H54 (cell line): ENCODE measurements around the gene CD4.

Source experiments
- DNase-seq: peaks from one replicate; pipeline ENCODE4 v3.0.0; 2011; ENCODE audit warnings: low spot score, mixed read lengths; ENCODE audit not compliant: insufficient read length
- FAIRE-seq: peaks from 3 replicates; lab custom pipeline; 2011; peaks lifted over from hg19 to GRCh38; lab: Jason Lieb, UNC
- POLR2A ChIP-seq: IDR thresholded peaks from 2 replicates; pipeline ENCODE4 v1.6.1; 2011; ENCODE audit warnings: low read depth, mild to moderate bottlenecking, low read length

Gene CD4

DNA sequence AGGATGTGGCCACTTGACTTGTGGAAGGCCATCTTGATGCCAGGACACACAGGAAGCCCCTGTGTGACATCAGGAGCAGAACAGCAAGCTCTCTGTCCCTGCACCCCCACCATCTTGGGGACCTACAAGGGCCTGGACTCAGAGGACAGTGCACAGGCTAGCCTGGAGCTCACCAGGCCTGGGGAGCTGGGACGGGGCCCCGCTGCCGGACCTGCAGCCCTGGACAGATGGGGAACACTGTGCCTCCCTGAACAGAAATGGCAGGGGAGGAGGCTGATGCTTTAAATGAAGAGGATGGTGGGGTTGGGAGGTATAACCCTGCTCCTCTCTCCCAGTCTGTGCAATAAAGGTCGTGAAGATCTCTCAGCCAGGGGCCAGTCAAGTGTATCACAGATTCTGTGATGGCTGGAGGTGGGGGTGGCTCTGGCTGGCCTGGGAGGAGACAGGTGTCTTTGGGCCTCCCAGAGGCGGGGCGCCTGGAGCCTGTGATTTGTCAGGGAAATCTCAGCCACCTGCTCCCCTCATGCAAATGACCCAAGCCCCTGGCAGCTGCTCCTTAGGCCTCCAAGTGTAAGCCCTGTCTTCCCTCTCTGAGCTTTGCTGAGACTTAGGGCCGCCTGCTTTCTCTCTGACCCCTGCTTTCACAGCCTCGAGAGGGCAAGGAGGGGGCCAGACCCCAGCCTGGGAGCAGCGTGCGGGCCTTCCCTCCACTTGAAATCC lies 50.3 kb downstream of the CD4 start:
- no peak for DNase-seq
- no peak for TF ChIP-seq POLR2A
- no peak for FAIRE-seq

DNA sequence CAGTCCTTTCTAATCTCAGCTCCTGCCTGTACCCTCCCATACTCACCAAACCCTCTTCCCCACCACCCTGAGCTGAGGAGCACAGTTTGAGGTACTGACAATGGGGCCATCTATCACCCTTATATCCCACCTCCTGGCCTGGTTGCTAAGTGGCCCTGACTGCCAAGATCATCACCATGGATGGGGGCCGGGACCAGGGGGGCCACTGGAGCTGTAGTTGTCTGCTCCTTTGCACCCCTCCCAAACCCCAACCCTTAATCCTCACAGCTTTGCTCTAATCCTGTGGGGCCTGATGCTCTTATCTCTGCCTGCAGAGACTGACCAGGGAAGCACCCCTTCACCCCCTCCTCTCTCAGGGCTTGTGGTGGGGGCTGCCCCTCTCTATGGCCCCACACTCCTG lies 51.0 kb downstream of the CD4 start:
- DNase-seq = no peak
- no peak for TF ChIP-seq POLR2A
- FAIRE-seq = no peak

GRCh38 chr12:6840761-6841515 lies 51.6 kb downstream of the CD4 start, which contains the start of gene GNB3:
Gene GNB3 (plus strand): TSS chr12:6840925. CDS start chr12:6841288, 363 bp downstream.
- TF ChIP-seq POLR2A = no peak
- no peak for FAIRE-seq
- DNase-seq = no peak

DNA sequence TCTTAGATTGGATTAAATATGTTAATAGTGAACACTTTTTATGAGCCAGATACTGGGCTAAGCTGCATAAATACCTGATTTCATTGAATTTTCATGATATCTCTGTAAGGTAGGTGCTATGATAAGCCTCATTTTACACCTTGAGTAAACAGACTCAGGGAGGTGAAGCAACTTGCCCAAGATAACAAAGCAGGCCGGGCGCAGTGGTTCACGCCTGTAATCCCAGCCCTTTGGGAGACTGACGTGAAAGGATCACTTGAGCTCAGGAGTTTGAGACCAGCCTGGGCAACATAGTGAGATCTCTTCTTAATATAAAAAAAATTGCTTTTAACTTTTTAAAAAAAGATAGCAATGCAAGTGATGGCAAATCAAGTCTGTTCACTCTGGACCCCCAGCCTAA lies 52.7 kb downstream of the CD4 start:
- FAIRE-seq (no peak), DNase-seq (no peak)
- TF ChIP-seq POLR2A = no peak

DNA sequence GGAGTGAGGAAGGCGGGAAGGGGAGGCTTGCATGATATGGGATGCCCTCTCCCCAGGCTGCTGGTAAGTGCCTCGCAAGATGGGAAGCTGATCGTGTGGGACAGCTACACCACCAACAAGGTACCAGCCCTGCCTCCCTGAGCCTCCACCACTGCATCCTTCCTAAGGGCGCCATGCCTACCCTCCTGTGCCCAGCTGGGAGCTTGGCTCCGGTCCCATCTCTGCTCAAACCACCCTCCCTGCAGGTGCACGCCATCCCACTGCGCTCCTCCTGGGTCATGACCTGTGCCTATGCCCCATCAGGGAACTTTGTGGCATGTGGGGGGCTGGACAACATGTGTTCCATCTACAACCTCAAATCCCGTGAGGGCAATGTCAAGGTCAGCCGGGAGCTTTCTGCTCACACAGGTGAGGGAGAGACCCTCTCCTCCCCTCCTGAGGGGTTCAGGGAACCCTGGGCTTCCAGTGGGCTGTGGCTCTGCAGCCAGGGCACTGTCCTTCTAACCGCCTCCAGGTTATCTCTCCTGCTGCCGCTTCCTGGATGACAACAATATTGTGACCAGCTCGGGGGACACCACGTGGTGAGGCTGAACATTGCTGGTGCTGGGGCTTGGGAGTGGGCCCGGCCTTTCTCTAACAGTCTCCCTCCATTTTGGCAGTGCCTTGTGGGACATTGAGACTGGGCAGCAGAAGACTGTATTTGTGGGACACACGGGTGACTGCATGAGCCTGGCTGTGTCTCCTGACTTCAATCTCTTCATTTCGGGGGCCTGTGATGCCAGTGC lies 54.0 kb downstream of the CD4 start:
- FAIRE-seq (no peak), DNase-seq (no peak)
- TF ChIP-seq POLR2A = no peak

- no peak for DNase-seq
- no peak for TF ChIP-seq POLR2A
- FAIRE-seq = no peak
Observed at GRCh38 chr12:6845395-6845794, 56.1 kb downstream of the CD4 start.

DNA sequence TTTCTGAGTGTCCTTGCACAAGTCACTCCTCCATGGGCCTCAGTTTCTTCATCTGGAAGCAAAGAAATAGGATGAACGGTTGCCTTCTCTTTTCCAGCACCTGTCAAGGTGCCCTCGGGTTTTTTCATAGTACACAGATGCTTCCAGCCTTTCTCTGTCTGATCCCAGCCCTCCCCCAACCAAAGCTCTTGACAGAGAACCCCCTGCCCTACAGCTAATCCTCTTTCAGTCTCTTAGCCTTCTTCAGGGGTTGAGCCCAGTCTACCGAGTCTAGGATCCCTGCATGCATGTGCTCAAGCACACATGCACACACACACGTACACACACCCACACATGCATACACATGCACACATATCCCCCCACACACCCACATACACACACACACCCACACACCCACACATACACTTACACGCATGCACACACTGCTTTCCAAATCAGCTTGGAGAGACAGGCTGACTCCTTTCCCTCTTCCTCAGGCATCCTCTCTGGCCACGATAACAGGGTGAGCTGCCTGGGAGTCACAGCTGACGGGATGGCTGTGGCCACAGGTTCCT lies 57.1 kb downstream of the CD4 start:
- TF ChIP-seq POLR2A = no peak
- DNase-seq = no peak
- no peak for FAIRE-seq

DNA sequence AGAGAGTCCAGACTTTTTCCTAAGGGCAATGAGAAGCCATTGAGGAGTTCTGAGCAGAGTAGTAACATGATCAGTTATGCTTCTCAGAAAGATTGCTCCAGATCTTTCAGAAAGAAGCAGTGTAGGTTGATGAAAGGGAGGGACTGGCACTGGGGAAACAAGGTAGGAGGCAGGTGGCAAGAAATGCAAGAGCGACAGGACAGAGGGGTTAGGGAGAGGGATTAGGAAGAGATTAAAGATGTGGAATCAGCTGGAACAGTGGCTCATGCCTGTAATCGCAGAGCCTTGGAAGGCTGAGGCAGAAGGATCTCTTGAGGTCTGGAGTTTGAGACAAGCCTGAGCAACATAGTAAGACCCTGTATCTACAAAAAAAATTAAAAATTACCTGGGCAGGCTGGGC lies 58.3 kb downstream of the CD4 start:
- FAIRE-seq = no peak
- no peak for DNase-seq
- no peak for TF ChIP-seq POLR2A

DNA sequence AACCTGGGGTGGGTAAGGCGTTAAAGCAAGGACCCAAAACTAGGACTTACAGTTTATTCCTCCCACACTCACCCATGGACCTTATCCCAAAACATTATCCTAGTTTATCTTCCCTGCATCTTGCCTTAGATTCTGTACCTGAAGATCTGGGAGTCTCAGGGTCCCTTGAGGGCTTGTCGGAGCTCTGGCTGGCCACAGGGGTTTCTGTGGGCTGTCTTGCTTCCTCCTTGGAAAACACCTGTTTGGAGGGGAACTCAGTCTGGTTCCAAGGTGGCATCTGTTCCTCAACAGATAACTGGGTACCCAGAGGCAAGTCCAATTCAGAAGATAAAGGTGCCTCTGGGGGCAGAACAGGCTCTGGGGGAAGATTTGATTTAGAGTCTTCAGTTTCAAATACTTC lies 60.1 kb downstream of the CD4 start:
- FAIRE-seq (no peak), DNase-seq (no peak)
- no peak for TF ChIP-seq POLR2A

- no peak for FAIRE-seq
- DNase-seq = no peak
- TF ChIP-seq POLR2A = no peak
Observed at GRCh38 chr12:6849976-6850560, 60.7 kb downstream of the CD4 start.

DNA sequence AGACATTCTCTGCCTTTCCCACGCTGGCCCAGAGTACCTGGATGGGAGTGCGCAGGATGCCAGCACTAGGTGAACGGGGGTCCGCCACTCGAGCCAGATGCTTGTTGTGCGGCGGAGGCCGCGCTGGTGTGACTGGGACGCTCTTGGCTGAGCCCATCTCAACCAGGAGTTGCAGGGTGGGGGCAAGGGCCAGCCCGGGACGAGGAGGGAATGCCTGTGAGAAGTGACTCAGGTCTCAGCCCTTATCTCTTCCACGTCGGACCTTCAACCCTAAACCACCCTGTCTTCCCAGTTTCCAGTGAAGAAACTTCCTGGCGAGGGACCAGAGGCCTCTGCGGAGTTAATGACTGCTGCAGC lies 61.4 kb downstream of the CD4 start:
- DNase-seq = no peak
- TF ChIP-seq POLR2A = no peak
- FAIRE-seq = no peak

GRCh38 chr12:6851153-6851920 lies 62.0 kb downstream of the CD4 start, which contains the start of gene CDCA3:
Gene CDCA3 (minus strand): TSS chr12:6851286. CDS start chr12:6850952, 334 bp downstream.
- DNase-seq (peak; percentile 98), FAIRE-seq (peak; percentile 55)
- peak; percentile 87 for TF ChIP-seq POLR2A
